ENCODE data around the gene AGAP1.

DNA sequence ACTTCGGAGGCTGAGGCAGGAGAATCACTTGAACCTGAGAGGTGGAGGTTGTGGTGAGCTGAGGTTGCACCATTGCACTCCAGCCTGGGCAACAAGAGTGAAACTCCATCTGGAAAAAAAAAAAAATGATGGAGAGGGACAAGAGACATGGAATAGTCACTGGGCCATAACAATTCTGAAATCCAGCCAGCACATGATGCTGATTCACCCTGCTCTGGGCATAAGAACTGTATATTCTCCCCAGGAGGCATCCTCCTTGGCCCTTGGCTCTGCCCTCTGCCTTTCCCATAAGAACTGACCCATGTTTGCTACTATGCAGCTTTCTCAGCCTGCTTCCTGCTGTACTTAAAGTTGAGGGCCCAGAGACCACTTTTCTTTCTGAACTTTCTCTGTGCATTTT, 376.7 kb downstream of the AGAP1 start:
- TF ChIP-seq, protein P1, sequence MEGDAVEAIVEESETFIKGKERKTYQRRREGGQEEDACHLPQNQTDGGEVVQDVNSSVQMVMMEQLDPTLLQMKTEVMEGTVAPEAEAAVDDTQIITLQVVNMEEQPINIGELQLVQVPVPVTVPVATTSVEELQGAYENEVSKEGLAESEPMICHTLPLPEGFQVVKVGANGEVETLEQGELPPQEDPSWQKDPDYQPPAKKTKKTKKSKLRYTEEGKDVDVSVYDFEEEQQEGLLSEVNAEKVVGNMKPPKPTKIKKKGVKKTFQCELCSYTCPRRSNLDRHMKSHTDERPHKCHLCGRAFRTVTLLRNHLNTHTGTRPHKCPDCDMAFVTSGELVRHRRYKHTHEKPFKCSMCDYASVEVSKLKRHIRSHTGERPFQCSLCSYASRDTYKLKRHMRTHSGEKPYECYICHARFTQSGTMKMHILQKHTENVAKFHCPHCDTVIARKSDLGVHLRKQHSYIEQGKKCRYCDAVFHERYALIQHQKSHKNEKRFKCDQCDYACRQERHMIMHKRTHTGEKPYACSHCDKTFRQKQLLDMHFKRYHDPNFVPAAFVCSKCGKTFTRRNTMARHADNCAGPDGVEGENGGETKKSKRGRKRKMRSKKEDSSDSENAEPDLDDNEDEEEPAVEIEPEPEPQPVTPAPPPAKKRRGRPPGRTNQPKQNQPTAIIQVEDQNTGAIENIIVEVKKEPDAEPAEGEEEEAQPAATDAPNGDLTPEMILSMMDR (IDR thresholded peaks at IDR 0.05), result no peak
- no peak for TF ChIP-seq POLR2A (IDR thresholded peaks at IDR 0.05)

Measured in right lobe of liver (tissue), 4 donors.